Measurements from ENCODE around the gene SH2D7. TPM values are rescaled to one million over a fixed set of nuclear protein-coding genes. Genes with fewer than 3 reads are reported as not detected.

SH2D7 gene
- total RNA-seq, 1 experiment from 2014 or later = not detected

- H3K27me3 Mint-ChIP-seq (ENCODE audit: low read depth) = no peaks in the 10 kb centered on the region
- Histone ChIP-seq H4K8ac (replicated peaks; ENCODE audit: insufficient read length, low read depth, low read length) (no peak overlapping the region), H3K27ac (ENCODE audit: insufficient read length, low read depth, low read length) (no peak overlapping the region), H3T11ph (ENCODE audit: low read length) (no peak overlapping the region), H4K5ac (ENCODE audit: insufficient read length, low read depth, low read length) (no peak overlapping the region), H3K79me1 (ENCODE audit: insufficient read depth, low read depth, low read length, poor library complexity, severe bottlenecking) (no peaks in the 10 kb centered on the region), H2BK20ac (ENCODE audit: low read depth, low read length, poor library complexity, severe bottlenecking) (no peak overlapping the region), H3K18ac (ENCODE audit: insufficient read length, low read depth, low read length) (no peak overlapping the region), H2AFZ (ENCODE audit: low read length) (no peak overlapping the region), H3K79me2 (ENCODE audit: insufficient read depth, low read length) (no peaks in the 10 kb centered on the region), H3K27me3 (ENCODE audit: insufficient read depth, low read length) (no peaks in the 10 kb centered on the region), H4K91ac (ENCODE audit: insufficient read length, low read depth, low read length) (no peak overlapping the region), H3K4me1 (ENCODE audit: insufficient read depth, low read length) (no peaks in the 10 kb centered on the region; the same call in 1 of the 2 replicates), H3K4me2 (ENCODE audit: insufficient read depth, insufficient read length, low read length) (no peak overlapping the region), H3K23me2 (ENCODE audit: insufficient read length, low read depth, low read length, poor library complexity, severe bottlenecking) (no peaks in the 10 kb centered on the region), H3K9me3 (ENCODE audit: control insufficient read depth, low read depth, low read length) (no peaks in the 10 kb centered on the region), H3K56ac (ENCODE audit: insufficient read length, low read depth, low read length) (no peak overlapping the region), H2AK5ac (ENCODE audit: insufficient read length, low read length) (no peak overlapping the region), H2BK120ac (ENCODE audit: low read depth, low read length, poor library complexity, severe bottlenecking) (no peak overlapping the region), H3K14ac (ENCODE audit: insufficient read depth, low read length) (no peak overlapping the region), H3K23ac (ENCODE audit: insufficient read length, low read depth, low read length) (no peak overlapping the region), H4K20me1 (ENCODE audit: control insufficient read depth, insufficient read depth, insufficient read length) (no peaks in the 10 kb centered on the region), H2BK5ac (ENCODE audit: insufficient read length, low read length) (no peak overlapping the region), H3K9ac (ENCODE audit: extremely low read depth, insufficient read length, low read length) (no peak overlapping the region), H3K4ac (ENCODE audit: low read depth, low read length) (no peak overlapping the region), H2BK12ac (ENCODE audit: insufficient read length, low read depth, low read length) (no peak overlapping the region), H2BK15ac (ENCODE audit: low read depth, low read length) (no peak overlapping the region)
- H3K4me3 Mint-ChIP-seq = no peak overlapping the region
- H3K4me1 Mint-ChIP-seq = peaks cover 3 to 11% of the 10 kb centered on the region in 2 experiments; a peak in 2 of 4 replicates
- no peak for TF ChIP-seq CTCF (conservative IDR thresholded peaks at IDR 0.05)
- WGBS (ENCODE audit: extremely low coverage, insufficient read length, low lambda C conversion rate) = no CpG with 5 or more reads among the region's 3 CpGs
- no peaks in the 10 kb centered on the region for H3K9me3 Mint-ChIP-seq
- peaks cover 0 to under 1% (median 0%) of the 10 kb centered on the region in 3 experiments; a peak in 3 of 7 replicates for H3K36me3 Mint-ChIP-seq (ENCODE audit: insufficient read depth in 1 of 3, low read depth in 3 of 3)
- no peak overlapping the region for H3K27ac Mint-ChIP-seq
- DNase-seq = no peak
Measured at GRCh38 chr15:78111788-78112187, 19.4 kb downstream of the SH2D7 start.
